Esophagus squamous epithelium (tissue), 4 donors: Measurements from ENCODE around the gene LILRB5.
"Not testable (repeated sequence)": the region's sequence is repeated elsewhere in the genome, so short reads cannot be mapped to it uniquely, and the experiment has no call there.

Source experiments
- CTCF ChIP-seq, 6 experiments: fragments of 450-650 bp in 4 of 6; fragments of 200-600 bp in 2 of 6; sonication (generic) in 2 of 6; IDR thresholded peaks; one replicate each; pipeline ENCODE4 v1.5.1; 2016 to 2019; ENCODE audit warnings: antibody characterized with exemption in 6 of 6, mild to moderate bottlenecking in 4 of 6, moderate library complexity in 4 of 6
- POLR2A ChIP-seq, 4 donors: fragments of 450-650 bp; IDR thresholded peaks; one replicate each; pipeline ENCODE4 v1.6.1; 2017; ENCODE audit warnings: antibody characterized with exemption in 4 of 4, mild to moderate bottlenecking in 4 of 4, moderate library complexity in 3 of 4

- not testable (repeated sequence) for TF ChIP-seq POLR2A, CTCF (IDR thresholded peaks at IDR 0.05)
Observed at GRCh38 chr19:54280441-54280840, 23.4 kb upstream of the LILRB5 start.
